ENCODE results near the gene CFAP43.
A peak's percentile ranks its signal among the peaks of the same experiment; 100 is the strongest.

The CFAP43 gene

DNA sequence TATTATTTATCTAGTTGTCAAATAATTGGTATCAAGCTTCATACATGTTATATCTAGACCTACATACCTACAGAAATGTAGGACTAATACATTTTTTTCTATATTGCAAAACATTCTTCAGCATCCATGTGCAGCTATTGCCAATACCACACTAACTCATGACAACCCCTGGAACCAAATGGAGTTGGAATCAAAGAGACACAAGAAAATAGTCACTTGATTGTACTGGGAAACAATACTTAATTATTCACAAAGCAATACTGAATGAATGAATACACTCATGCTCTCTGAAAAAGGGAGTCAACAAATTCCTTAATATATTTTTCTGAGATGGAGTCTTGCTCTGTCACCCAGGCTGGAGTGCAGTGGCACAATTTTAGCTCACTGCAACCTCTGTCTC is 10.4 kb upstream of the CFAP43 start:
- no peak overlapping the region for H3K4me3 ChIP-seq (ENCODE audit: low read length)
- DNase-seq (ENCODE audit: low read depth): no peak
- TF ChIP-seq, protein P1, sequence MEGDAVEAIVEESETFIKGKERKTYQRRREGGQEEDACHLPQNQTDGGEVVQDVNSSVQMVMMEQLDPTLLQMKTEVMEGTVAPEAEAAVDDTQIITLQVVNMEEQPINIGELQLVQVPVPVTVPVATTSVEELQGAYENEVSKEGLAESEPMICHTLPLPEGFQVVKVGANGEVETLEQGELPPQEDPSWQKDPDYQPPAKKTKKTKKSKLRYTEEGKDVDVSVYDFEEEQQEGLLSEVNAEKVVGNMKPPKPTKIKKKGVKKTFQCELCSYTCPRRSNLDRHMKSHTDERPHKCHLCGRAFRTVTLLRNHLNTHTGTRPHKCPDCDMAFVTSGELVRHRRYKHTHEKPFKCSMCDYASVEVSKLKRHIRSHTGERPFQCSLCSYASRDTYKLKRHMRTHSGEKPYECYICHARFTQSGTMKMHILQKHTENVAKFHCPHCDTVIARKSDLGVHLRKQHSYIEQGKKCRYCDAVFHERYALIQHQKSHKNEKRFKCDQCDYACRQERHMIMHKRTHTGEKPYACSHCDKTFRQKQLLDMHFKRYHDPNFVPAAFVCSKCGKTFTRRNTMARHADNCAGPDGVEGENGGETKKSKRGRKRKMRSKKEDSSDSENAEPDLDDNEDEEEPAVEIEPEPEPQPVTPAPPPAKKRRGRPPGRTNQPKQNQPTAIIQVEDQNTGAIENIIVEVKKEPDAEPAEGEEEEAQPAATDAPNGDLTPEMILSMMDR (conservative IDR thresholded peaks at IDR 0.05; ENCODE audit: low read depth, low read length): no peak

DNA sequence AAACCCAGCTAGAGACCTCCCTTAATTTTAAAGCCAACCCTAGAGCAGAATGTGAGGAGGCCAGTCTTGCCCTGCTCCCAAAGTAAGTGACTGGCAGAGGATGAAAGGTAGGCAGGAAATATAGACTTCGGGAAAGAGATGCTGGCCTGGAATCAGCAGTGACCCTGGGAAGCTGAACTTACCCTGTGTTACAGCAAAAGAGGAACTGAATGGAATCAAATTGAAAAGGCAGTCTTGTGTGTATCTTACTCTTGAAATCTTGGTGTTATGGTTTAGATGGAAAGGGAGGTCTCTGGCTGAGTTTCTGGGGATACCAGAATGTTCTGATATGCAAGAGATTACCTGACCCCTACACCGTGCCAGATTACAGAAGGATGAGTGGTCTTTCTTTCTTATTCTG is 7.9 kb upstream of the CFAP43 start:
- DNase-seq (ENCODE audit: low read depth): no peak
- no peak overlapping the region for H3K4me3 ChIP-seq (ENCODE audit: low read length)
- TF ChIP-seq, protein P1 (conservative IDR thresholded peaks at IDR 0.05; ENCODE audit: low read depth, low read length): no peak

DNA sequence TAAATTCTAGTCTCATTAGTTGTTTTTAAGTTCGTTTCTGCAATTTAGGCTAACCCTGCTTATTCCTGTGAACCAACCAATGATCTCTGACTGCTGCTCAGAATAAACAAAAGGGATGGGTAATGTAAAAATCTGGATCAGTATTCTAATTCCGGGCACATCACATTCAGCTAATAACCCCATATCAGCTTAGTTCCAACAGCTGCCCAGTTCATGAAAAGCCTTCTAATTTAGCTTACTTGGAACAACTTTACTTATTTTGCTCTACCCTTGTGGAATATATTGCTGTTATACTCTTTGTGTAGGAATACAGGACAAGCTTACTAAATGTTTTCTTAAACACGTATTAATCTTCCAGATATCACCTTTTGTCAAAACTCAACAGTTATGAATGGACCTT is 3.6 kb upstream of the CFAP43 start:
- H3K4me3 ChIP-seq (ENCODE audit: low read length): no peak overlapping the region
- TF ChIP-seq, protein P1 (conservative IDR thresholded peaks at IDR 0.05; ENCODE audit: low read depth, low read length): no peak

DNA sequence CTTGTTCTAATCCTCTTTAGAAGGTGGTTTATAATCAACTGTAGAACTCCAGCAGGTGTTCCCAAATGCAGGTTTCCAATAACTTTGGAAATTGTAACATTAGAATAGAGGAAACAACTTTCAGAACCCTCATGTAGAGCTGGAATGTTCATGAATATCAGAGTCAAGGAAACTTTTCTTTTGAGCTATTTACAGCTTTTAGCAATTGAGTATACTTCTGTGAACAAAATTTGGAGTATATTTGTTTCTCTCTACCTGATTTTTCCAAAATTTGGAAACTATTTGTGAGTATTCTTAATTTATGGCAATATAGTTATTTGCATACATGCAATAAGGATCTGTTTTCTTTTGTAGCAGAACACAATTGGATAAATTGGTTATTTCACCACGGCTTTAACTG is 2.8 kb upstream of the CFAP43 start:
- TF ChIP-seq, protein P1 (conservative IDR thresholded peaks at IDR 0.05; ENCODE audit: low read depth, low read length): no peak
- no peak for DNase-seq (ENCODE audit: low read depth)
- no peak overlapping the region for H3K4me3 ChIP-seq (ENCODE audit: low read length)

More for the DNA sequence above, 3.6 kb upstream of the CFAP43 start:
- no peak for DNase-seq (ENCODE audit: low read depth)

DNA sequence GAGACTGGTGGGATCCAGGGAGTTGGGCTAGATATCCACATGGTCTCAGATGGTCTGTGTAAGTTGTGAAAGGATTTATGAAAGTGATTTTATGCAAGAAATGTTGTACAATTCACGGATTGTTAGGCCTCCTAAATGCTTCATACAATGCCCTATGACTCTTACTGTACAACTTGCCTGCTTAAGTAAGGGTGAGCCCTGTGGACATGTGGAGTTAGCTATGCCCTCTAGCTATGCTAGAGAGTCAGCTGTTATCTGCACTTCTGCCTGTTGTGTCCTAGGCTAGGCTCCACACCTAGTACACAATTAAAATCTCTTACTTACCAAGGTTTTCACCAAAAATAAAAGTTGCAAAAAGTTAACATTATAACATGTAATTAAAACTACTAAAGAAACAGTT is 1.7 kb upstream of the CFAP43 start:
- no peak for DNase-seq (ENCODE audit: low read depth)
- TF ChIP-seq, protein P1 (conservative IDR thresholded peaks at IDR 0.05; ENCODE audit: low read depth, low read length): no peak
- H3K4me3 ChIP-seq (ENCODE audit: low read length): no peak overlapping the region

DNA sequence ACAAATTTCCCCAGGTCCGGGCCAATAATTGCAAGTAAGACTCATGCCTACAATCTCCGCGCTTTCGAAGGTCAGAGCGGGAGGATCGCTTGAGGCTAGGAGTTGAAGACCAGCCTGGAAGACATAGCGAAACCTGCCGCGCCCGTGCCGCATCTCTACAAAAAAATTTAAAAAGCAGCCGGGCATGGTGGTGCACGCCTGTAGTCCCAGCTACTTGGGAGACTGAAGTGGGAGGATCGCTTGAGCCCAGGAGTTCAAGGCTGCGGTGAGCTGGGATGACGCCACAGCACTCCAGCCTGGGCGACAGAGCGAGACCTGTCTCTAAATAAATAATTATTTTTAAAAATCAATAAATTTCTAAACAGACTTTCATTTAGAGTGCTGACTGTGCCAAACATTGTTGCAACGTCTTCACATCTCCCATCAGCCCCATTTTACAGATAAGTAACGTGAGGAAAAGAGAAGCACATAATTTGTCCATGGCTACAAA is 494 bp upstream of the CFAP43 start:
- TF ChIP-seq, protein P1 (conservative IDR thresholded peaks at IDR 0.05; ENCODE audit: low read depth, low read length): no peak
- peak overlapping the region; percentile 88 for H3K4me3 ChIP-seq (ENCODE audit: low read length)
- no peak for DNase-seq (ENCODE audit: low read depth)

DNA sequence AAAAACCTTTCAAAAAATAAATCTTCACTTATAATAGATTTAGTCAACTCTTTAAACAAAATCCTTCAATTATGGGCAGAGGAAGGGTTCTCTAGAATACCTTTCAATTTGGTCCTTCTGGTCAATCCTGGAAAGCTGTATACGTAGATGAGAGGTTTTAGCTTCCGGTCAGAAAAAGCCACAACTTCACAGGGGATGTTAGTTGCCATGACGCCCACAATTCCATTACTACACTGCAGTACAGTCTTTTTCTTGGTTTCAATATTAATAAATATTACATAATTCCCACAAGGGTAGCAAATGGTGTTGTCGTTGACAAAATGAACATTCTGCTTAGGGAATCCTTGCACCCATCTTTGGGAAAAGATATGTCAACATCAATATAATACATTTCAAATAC is 1.7 kb downstream of the CFAP43 start:
- DNase-seq (ENCODE audit: low read depth): no peak
- TF ChIP-seq, protein P1 (conservative IDR thresholded peaks at IDR 0.05; ENCODE audit: low read depth, low read length): no peak
- no peak overlapping the region for H3K4me3 ChIP-seq (ENCODE audit: low read length)

All from retinal pigment epithelial cell (primary cell).